Umbilical cord (tissue), 2 donors: ENCODE results near the gene ZSCAN23. TPM values are rescaled to one million over a fixed set of nuclear protein-coding genes. Genes with fewer than 3 reads are reported as not detected.
"Not testable (repeated sequence)": the region's sequence is repeated elsewhere in the genome, so short reads cannot be mapped to it uniquely, and the experiment has no call there.

Experiments used
- DNase-seq: peaks from one replicate; pipeline ENCODE4 v3.0.0-alpha.2; 2015; ENCODE audit warnings: low spot score
- total RNA-seq: library from RNA; depleted of rRNA; stranded (reverse); fragments of >200 nt; gene quantifications from one replicate; pipeline ENCODE4 v1.2.3, GENCODE V29; 2014; ENCODE audit warnings: low replicate concordance; ENCODE audit not compliant: insufficient read depth

ZSCAN23 gene
- total RNA-seq = 6.5 TPM

GRCh38 chr6:28443112-28443773 lies at the start of gene ZSCAN23:
Gene ZSCAN23 (minus strand): TSS chr6:28443491. CDS start chr6:28436266, 7,225 bp downstream.
- peak; percentile 91 for DNase-seq

GRCh38 chr6:28491984-28492317 lies 48.7 kb upstream of the ZSCAN23 start:
- no peak for DNase-seq

- no peak for DNase-seq
These were observed 47.1 kb upstream of the ZSCAN23 start for GRCh38 chr6:28490205-28490890.

- peak; percentile 92 for DNase-seq
These were observed 46.3 kb upstream of the ZSCAN23 start for GRCh38 chr6:28489366-28490204.

- DNase-seq = peak; percentile 81
These were observed 45.6 kb upstream of the ZSCAN23 start for GRCh38 chr6:28488916-28489365.

- DNase-seq = no peak
These were observed 43.9 kb upstream of the ZSCAN23 start for GRCh38 chr6:28486988-28487742.

- no peak for DNase-seq
These were observed 43.2 kb upstream of the ZSCAN23 start for GRCh38 chr6:28486533-28486932.

- DNase-seq = no peak
These were observed 42.2 kb upstream of the ZSCAN23 start for GRCh38 chr6:28485482-28485881.

GRCh38 chr6:28480253-28480932 lies 37.1 kb upstream of the ZSCAN23 start:
- no peak for DNase-seq

- no peak for DNase-seq
These were observed 35.2 kb upstream of the ZSCAN23 start for GRCh38 chr6:28478518-28478917.

GRCh38 chr6:28474441-28475219 lies 31.3 kb upstream of the ZSCAN23 start:
- DNase-seq = peak; percentile 80

GRCh38 chr6:28469153-28469745 lies 26.0 kb upstream of the ZSCAN23 start:
- DNase-seq = not testable (repeated sequence)

- no peak for DNase-seq
These were observed 24.8 kb upstream of the ZSCAN23 start for GRCh38 chr6:28468056-28468455.

- no peak for DNase-seq
These were observed 19.1 kb upstream of the ZSCAN23 start for GRCh38 chr6:28462401-28462800.

- DNase-seq = no peak
These were observed 15.3 kb upstream of the ZSCAN23 start for GRCh38 chr6:28458568-28458967.

GRCh38 chr6:28449056-28449455 lies 5.8 kb upstream of the ZSCAN23 start:
- DNase-seq = no peak

- DNase-seq = not testable (repeated sequence)
These were observed 4.2 kb upstream of the ZSCAN23 start for GRCh38 chr6:28447512-28447906.

- peak; percentile 21 for DNase-seq
These were observed 3.7 kb upstream of the ZSCAN23 start for GRCh38 chr6:28446818-28447511.

- DNase-seq = not testable (repeated sequence)
These were observed 1.5 kb upstream of the ZSCAN23 start for GRCh38 chr6:28444759-28445158.
